D341Med (cell line): ENCODE results near the gene OLFML2A.
"Not testable (repeated sequence)": the region's sequence is repeated elsewhere in the genome, so short reads cannot be mapped to it uniquely, and the experiment has no call there.

Experiments
- DNase-seq: peaks from one replicate; pipeline ENCODE4 v3.0.0; 2012; ENCODE audit warnings: low spot score

Gene OLFML2A

GRCh38 chr9:124776954-124777648, at the start of gene OLFML2A:
Gene OLFML2A (plus strand): TSS chr9:124777133. CDS start chr9:124777271, 138 bp downstream.
- peak; percentile 83 for DNase-seq

GRCh38 chr9:124730772-124731171, 46.2 kb upstream of the OLFML2A start:
- no peak for DNase-seq

GRCh38 chr9:124733964-124734740, 42.8 kb upstream of the OLFML2A start:
- DNase-seq = no peak

- not testable (repeated sequence) for DNase-seq
Measured at GRCh38 chr9:124734741-124735083, 42.2 kb upstream of the OLFML2A start.

- DNase-seq = no peak
Measured at GRCh38 chr9:124735121-124735520, 41.8 kb upstream of the OLFML2A start.

- not testable (repeated sequence) for DNase-seq
Measured at GRCh38 chr9:124738075-124738474, 38.9 kb upstream of the OLFML2A start.

- DNase-seq = no peak
Measured at GRCh38 chr9:124739360-124739759, 37.6 kb upstream of the OLFML2A start.

- no peak for DNase-seq
Measured at GRCh38 chr9:124741149-124741548, 35.8 kb upstream of the OLFML2A start.

GRCh38 chr9:124741662-124742061, 35.3 kb upstream of the OLFML2A start:
- no peak for DNase-seq

- DNase-seq = no peak
Measured at GRCh38 chr9:124742940-124743339, 34.0 kb upstream of the OLFML2A start.

- DNase-seq = no peak
Measured at GRCh38 chr9:124743686-124744348, 33.1 kb upstream of the OLFML2A start.

GRCh38 chr9:124747065-124747464, 29.9 kb upstream of the OLFML2A start:
- DNase-seq = no peak

- DNase-seq = no peak
Measured at GRCh38 chr9:124749284-124749683, 27.6 kb upstream of the OLFML2A start.

GRCh38 chr9:124749781-124750180, 27.2 kb upstream of the OLFML2A start:
- DNase-seq = no peak

GRCh38 chr9:124752967-124753366, 24.0 kb upstream of the OLFML2A start:
- no peak for DNase-seq

GRCh38 chr9:124754289-124754688, 22.6 kb upstream of the OLFML2A start:
- DNase-seq = peak; percentile 36

GRCh38 chr9:124755061-124755460, 21.9 kb upstream of the OLFML2A start:
- DNase-seq = no peak

- DNase-seq = no peak
Measured at GRCh38 chr9:124756011-124756410, 20.9 kb upstream of the OLFML2A start.

- no peak for DNase-seq
Measured at GRCh38 chr9:124757616-124758015, 19.3 kb upstream of the OLFML2A start.

- no peak for DNase-seq
Measured at GRCh38 chr9:124758061-124758460, 18.9 kb upstream of the OLFML2A start.

GRCh38 chr9:124758691-124759090, 18.2 kb upstream of the OLFML2A start:
- DNase-seq = no peak

GRCh38 chr9:124759327-124759726, 17.6 kb upstream of the OLFML2A start:
- DNase-seq = no peak

- DNase-seq = no peak
Measured at GRCh38 chr9:124760719-124761118, 16.2 kb upstream of the OLFML2A start.
